HEK293T (cell line): ENCODE data around the gene CISD2.
"Not testable (repeated sequence)": the region's sequence is repeated elsewhere in the genome, so short reads cannot be mapped to it uniquely, and the experiment has no call there.

Source experiments
- CTCF ChIA-PET: fragments of 350-600 bp; formaldehyde crosslinking; extraction: SDS; loops from one replicate; lab custom pipeline; 2021; ENCODE audit warnings: antibody characterized with exemption, inconsistent platforms; lab: Yijun Ruan, JAX
- POLR2A ChIA-PET: fragments of 350-600 bp; formaldehyde crosslinking; extraction: SDS; loops from one replicate; lab custom pipeline; 2020; ENCODE audit warnings: antibody characterized with exemption, inconsistent platforms; lab: Yijun Ruan, JAX
- DNase-seq: peaks from one replicate; pipeline ENCODE4 v3.0.0; 2012; ENCODE audit warnings: mixed read lengths; ENCODE audit errors: extremely low spot score
- ARNT ChIP-seq: fragments of 450-650 bp; IDR thresholded peaks from 2 replicates; pipeline ENCODE4 v1.6.1; 2017; ENCODE audit warnings: mild to moderate bottlenecking
- BHLHE40 ChIP-seq: fragments of 450-650 bp; IDR thresholded peaks from 2 replicates; pipeline ENCODE4 v1.6.1; 2016; ENCODE audit warnings: mild to moderate bottlenecking, moderate library complexity, borderline replicate concordance
- CTBP1 ChIP-seq: fragments of 450-650 bp; IDR thresholded peaks from 2 replicates; pipeline ENCODE4 v1.6.1; 2016; ENCODE audit warnings: borderline replicate concordance
- ELF4 ChIP-seq: fragments of 450-650 bp; IDR thresholded peaks from 2 replicates; pipeline ENCODE4 v1.6.1; 2017; ENCODE audit warnings: antibody characterized with exemption
- FOXA1 ChIP-seq: fragments of 450-650 bp; IDR thresholded peaks from 2 replicates; pipeline ENCODE4 v1.6.1; 2016; ENCODE audit warnings: mild to moderate bottlenecking
- FOXK2 ChIP-seq: fragments of 450-650 bp; IDR thresholded peaks from 2 replicates; pipeline ENCODE4 v1.6.1; 2016; ENCODE audit warnings: mild to moderate bottlenecking
- FOXM1 ChIP-seq: fragments of 450-650 bp; IDR thresholded peaks from 2 replicates; pipeline ENCODE4 v1.6.1; 2017; ENCODE audit warnings: mild to moderate bottlenecking, borderline replicate concordance
- HDGF ChIP-seq: fragments of 450-650 bp; IDR thresholded peaks from 2 replicates; pipeline ENCODE4 v1.6.1; 2017; ENCODE audit warnings: antibody characterized with exemption, borderline replicate concordance
- L3MBTL2 ChIP-seq: fragments of 450-650 bp; conservative IDR thresholded peaks from 2 replicates; pipeline ENCODE4 v1.6.1; 2016; ENCODE audit warnings: mild to moderate bottlenecking
- LEF1 ChIP-seq: fragments of 450-650 bp; IDR thresholded peaks from 2 replicates; pipeline ENCODE4 v1.6.1; 2017; ENCODE audit warnings: mild to moderate bottlenecking, borderline replicate concordance
- NFRKB ChIP-seq: fragments of 450-650 bp; IDR thresholded peaks from 2 replicates; pipeline ENCODE4 v1.6.1; 2016; ENCODE audit warnings: mild to moderate bottlenecking, moderate library complexity
- PKNOX1 ChIP-seq: fragments of 450-650 bp; IDR thresholded peaks from 2 replicates; pipeline ENCODE4 v1.6.1; 2016
- SP1 ChIP-seq: fragments of 450-650 bp; IDR thresholded peaks from 2 replicates; pipeline ENCODE4 v1.6.1; 2017
- SUZ12 ChIP-seq: fragments of 450-650 bp; IDR thresholded peaks from 2 replicates; pipeline ENCODE4 v1.6.1; 2016; ENCODE audit warnings: mild to moderate bottlenecking
- TARDBP ChIP-seq: fragments of 450-650 bp; IDR thresholded peaks from 2 replicates; pipeline ENCODE4 v1.6.1; 2016
- ZNF384 ChIP-seq: fragments of 450-650 bp; IDR thresholded peaks from 2 replicates; pipeline ENCODE4 v1.6.1; 2016

The CISD2 gene

GRCh38 chr4:102868781-102869568, at the start of gene CISD2:
Gene CISD2 (plus strand): TSS chr4:102868992. CDS start chr4:102869085, 93 bp downstream.
- ChIA-PET POLR2A (interaction anchor here (0.6 to 4.2 kb wide), 19 partner anchors 8 to 369 kb away, joined by 3 to 75 read pairs (median 4); partner anchors contain the start of genes MANBA, SLC9B2 and UBE2D3), CTCF (no interaction called here)
- DNase-seq = peak; percentile 86
- TF ChIP-seq ELF4 (peak; percentile 16; the same call in 1 of the 2 replicates), BHLHE40 (no peak; the same call in 1 of the 2 replicates), SP1 (no peak), ARNT (peak; percentile 21; the same call in 1 of the 2 replicates), TARDBP (no peak), CTBP1 (0 out of 2 replicates have a peak, but pooled peaks have one; percentile 38), ZNF384 (no peak), FOXM1 (no peak), L3MBTL2 (peak; percentile 94), NFRKB (no peak), LEF1 (no peak), HDGF (0 out of 2 replicates have a peak, but pooled peaks have one; percentile 42), SUZ12 (no peak), FOXA1 (no peak), FOXK2 (no peak), PKNOX1 (no peak)

GRCh38 chr4:102819100-102819499, 49.7 kb upstream of the CISD2 start:
- ChIA-PET POLR2A (interaction anchor here (4.0 kb wide), 1 partner anchor 9 kb away, joined by 32 read pairs; the partner anchor contains the start of gene UBE2D3), CTCF (interaction anchor here (0.6 kb wide), 2 partner anchors 29 to 63 kb away, joined by 3 read pairs; no protein-coding TSS in a partner anchor)
- not testable (repeated sequence) for DNase-seq

GRCh38 chr4:102819588-102820365, 49.0 kb upstream of the CISD2 start:
- POLR2A ChIA-PET = no interaction called here
- TF ChIP-seq FOXA1 (no peak), HDGF (no peak), FOXK2 (no peak), ELF4 (no peak), SUZ12 (no peak), SP1 (no peak), L3MBTL2 (no peak), PKNOX1 (no peak), FOXM1 (no peak), TARDBP (no peak), ZNF384 (no peak)
- DNase-seq = no peak
- CTCF ChIA-PET = interaction anchor here (0.6 kb wide), 2 partner anchors 29 to 62 kb away, joined by 3 read pairs; no protein-coding TSS in a partner anchor

- no peak for DNase-seq
- CTCF ChIA-PET = no interaction called here
- POLR2A ChIA-PET = interaction anchor here (0.9 kb wide), 1 partner anchor 46 kb away, joined by 4 read pairs; no protein-coding TSS in a partner anchor
- TF ChIP-seq ARNT (no peak), PKNOX1 (peak; percentile 45; the same call in 1 of the 2 replicates), BHLHE40 (no peak), HDGF (no peak), LEF1 (no peak)
Measured at GRCh38 chr4:102823464-102823863, 45.3 kb upstream of the CISD2 start.

- TF ChIP-seq SUZ12 (no peak), NFRKB (no peak), TARDBP (no peak), ZNF384 (no peak)
- POLR2A ChIA-PET = interaction anchor here (0.9 kb wide), 1 partner anchor 45 kb away, joined by 4 read pairs; no protein-coding TSS in a partner anchor
- no peak for DNase-seq
- CTCF ChIA-PET = no interaction called here
Measured at GRCh38 chr4:102823897-102824296, 44.9 kb upstream of the CISD2 start.

- ChIA-PET POLR2A (interaction anchor here (0.9 to 5.7 kb wide), 2 partner anchors 44 to 45 kb away, joined by 4 to 75 read pairs; partner anchors contain the start of gene CISD2), CTCF (interaction anchor here (0.6 kb wide), 1 partner anchor 14 kb away, joined by 3 read pairs; no protein-coding TSS in a partner anchor)
- no peak for DNase-seq
- TF ChIP-seq ZNF384 (no peak), CTBP1 (no peak), PKNOX1 (0 out of 2 replicates have a peak, but pooled peaks have one; percentile 30), L3MBTL2 (no peak)
Measured at GRCh38 chr4:102824398-102824797, 44.4 kb upstream of the CISD2 start.
